Neural progenitor cell (in vitro differentiated cells): ENCODE results near the gene CCNYL1. TPM values are rescaled to one million over a fixed set of nuclear protein-coding genes. Genes with fewer than 3 reads are reported as not detected.

Source experiments
- DNase-seq: peaks from one replicate; pipeline ENCODE4 v3.0.0-alpha.2; 2016; ENCODE audit warnings: low spot score
- H2AFZ ChIP-seq: fragments of 200-600 bp; sonication (generic); replicated peaks from 2 replicates; pipeline ENCODE4 v1.6.1; 2016; ENCODE audit warnings: antibody characterized with exemption
- H3F3A ChIP-seq: fragments of 200-600 bp; sonication (generic); 2 replicates; pipeline ENCODE4 v1.6.1; 2016; ENCODE audit warnings: antibody characterized with exemption, low read depth
- H3K27ac ChIP-seq: fragments of 200-600 bp; sonication (generic); 2 replicates; pipeline ENCODE4 v1.5.1; 2016; ENCODE audit warnings: mild to moderate bottlenecking
- H3K27me3 ChIP-seq: fragments of 200-600 bp; sonication (generic); 2 replicates; pipeline ENCODE4 v1.6.1; 2016; ENCODE audit warnings: mild to moderate bottlenecking, moderate library complexity
- H3K36me3 ChIP-seq: fragments of 200-600 bp; sonication (generic); 2 replicates; pipeline ENCODE4 v1.5.1; 2016
- H3K4me1 ChIP-seq: fragments of 200-600 bp; sonication (generic); 2 replicates; pipeline ENCODE4 v1.6.1; 2016; ENCODE audit warnings: mixed run types
- H3K4me2 ChIP-seq: fragments of 200-600 bp; sonication (generic); 2 replicates; pipeline ENCODE4 v1.6.1; 2016
- H3K4me3 ChIP-seq: fragments of 200-600 bp; sonication (generic); 2 replicates; pipeline ENCODE4 v1.5.1; 2016
- H3K79me2 ChIP-seq: fragments of 200-600 bp; sonication (generic); 2 replicates; pipeline ENCODE4 v1.6.1; 2016; ENCODE audit warnings: low read depth
- H3K9ac ChIP-seq: fragments of 200-600 bp; sonication (generic); 2 replicates; pipeline ENCODE4 v1.6.1; 2016
- H3K9me3 ChIP-seq: fragments of 200-600 bp; sonication (generic); 2 replicates; pipeline ENCODE4 v1.5.1; 2016; ENCODE audit warnings: low read depth
- H4K20me1 ChIP-seq: fragments of 200-600 bp; sonication (generic); 2 replicates; pipeline ENCODE4 v1.6.1; 2016; ENCODE audit warnings: low read depth
- H3K27ac Mint-ChIP-seq: 3 replicates; pipeline ENCODE4 v1.8.0; 2021; ENCODE audit warnings: mixed read lengths
- H3K27me3 Mint-ChIP-seq: 2 replicates; pipeline ENCODE4 v1.8.0; 2022; ENCODE audit warnings: low read depth, mild to moderate bottlenecking, inconsistent platforms, moderate library complexity, mixed read lengths; ENCODE audit not compliant: insufficient read depth
- H3K36me3 Mint-ChIP-seq: 3 replicates; pipeline ENCODE4 v1.8.0; 2021; ENCODE audit warnings: mixed read lengths
- H3K4me1 Mint-ChIP-seq: 3 replicates; pipeline ENCODE4 v1.8.0; 2021; ENCODE audit warnings: mixed read lengths
- H3K4me3 Mint-ChIP-seq: 3 replicates; pipeline ENCODE4 v1.8.0; 2021; ENCODE audit warnings: mild to moderate bottlenecking, moderate library complexity, mixed read lengths
- H3K9me3 Mint-ChIP-seq: 3 replicates; pipeline ENCODE4 v1.8.0; 2020; ENCODE audit warnings: mixed read lengths
- EZH2 ChIP-seq: fragments of 200-600 bp; sonication (generic); IDR thresholded peaks from 2 replicates; pipeline ENCODE4 v1.6.1; 2017; ENCODE audit warnings: antibody characterized with exemption, mild to moderate bottlenecking, moderate library complexity
- EZH2phosphoT487 ChIP-seq: fragments of 200-600 bp; sonication (generic); IDR thresholded peaks from 2 replicates; pipeline ENCODE4 v1.6.1; 2017; ENCODE audit warnings: antibody characterized with exemption
- total RNA-seq: library from RNA; depleted of rRNA; stranded (reverse); fragments of >200 nt; gene quantifications from 2 replicates; pipeline ENCODE4 v1.2.3, GENCODE V29; 2015; ENCODE audit warnings: low replicate concordance
- TF ChIP-seq, protein P1 (sequence below): fragments of 200-600 bp; sonication (generic); IDR thresholded peaks from 2 replicates; pipeline ENCODE4 v1.5.1; 2017; ENCODE audit warnings: antibody characterized with exemption, mild to moderate bottlenecking

The CCNYL1 gene
- total RNA-seq, 1 donor from 2014 or later = 22.0 TPM

DNA sequence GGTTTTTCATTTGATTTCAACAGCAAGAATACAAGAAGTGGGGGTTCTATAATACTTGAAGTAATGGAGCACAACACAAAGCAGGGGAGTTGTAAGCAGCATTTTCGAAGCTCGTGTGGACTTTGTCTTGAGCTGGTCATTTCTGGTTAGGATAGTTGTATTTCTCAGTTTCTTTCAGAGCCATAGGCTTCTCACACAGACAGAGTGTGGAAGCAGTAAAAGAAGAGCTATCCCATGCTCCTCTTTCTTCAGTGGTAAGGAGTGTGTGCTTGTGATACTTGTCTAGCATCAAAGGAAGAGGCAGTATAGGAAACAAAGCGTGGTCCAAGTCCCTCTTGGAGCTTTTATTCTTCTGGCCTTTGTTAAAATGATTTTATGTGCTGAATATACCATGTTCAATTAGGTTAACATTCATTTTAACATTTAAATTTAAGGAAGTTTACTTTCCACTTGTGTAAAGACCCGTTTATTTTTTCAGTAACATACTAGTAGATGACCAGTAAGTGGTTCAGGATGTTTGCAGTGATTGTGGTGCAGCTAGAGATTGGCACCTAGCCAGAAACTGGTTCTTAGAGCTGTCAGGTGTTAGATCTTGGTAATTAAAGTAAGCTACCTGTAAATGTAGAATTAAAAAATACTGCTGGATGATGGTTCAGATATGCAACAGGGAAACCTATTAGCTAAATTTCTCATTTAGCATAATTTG, 14.6 kb downstream of the CCNYL1 start:
- H3K27ac Mint-ChIP-seq = no peak overlapping the region
- H3K27me3 Mint-ChIP-seq = no peaks in the 10 kb centered on the region
- Histone ChIP-seq H3K27me3 (no peaks in the 10 kb centered on the region), H3K4me1 (peaks cover 5% of the 10 kb centered on the region), H3K27ac (peak overlapping the region; percentile 16), H3K4me2 (no peak overlapping the region), H3K79me2 (peaks cover 34% of the 10 kb centered on the region), H3K9me3 (no peaks in the 10 kb centered on the region), H3K36me3 (peaks cover 5% of the 10 kb centered on the region), H3F3A (peaks cover 32% of the 10 kb centered on the region), H2AFZ (no peak overlapping the region), H3K9ac (no peak overlapping the region), H3K4me3 (no peak overlapping the region), H4K20me1 (no peaks in the 10 kb centered on the region)
- H3K9me3 Mint-ChIP-seq = no peaks in the 10 kb centered on the region
- peaks cover 10% of the 10 kb centered on the region for H3K36me3 Mint-ChIP-seq
- no peak for DNase-seq
- TF ChIP-seq, protein P1, sequence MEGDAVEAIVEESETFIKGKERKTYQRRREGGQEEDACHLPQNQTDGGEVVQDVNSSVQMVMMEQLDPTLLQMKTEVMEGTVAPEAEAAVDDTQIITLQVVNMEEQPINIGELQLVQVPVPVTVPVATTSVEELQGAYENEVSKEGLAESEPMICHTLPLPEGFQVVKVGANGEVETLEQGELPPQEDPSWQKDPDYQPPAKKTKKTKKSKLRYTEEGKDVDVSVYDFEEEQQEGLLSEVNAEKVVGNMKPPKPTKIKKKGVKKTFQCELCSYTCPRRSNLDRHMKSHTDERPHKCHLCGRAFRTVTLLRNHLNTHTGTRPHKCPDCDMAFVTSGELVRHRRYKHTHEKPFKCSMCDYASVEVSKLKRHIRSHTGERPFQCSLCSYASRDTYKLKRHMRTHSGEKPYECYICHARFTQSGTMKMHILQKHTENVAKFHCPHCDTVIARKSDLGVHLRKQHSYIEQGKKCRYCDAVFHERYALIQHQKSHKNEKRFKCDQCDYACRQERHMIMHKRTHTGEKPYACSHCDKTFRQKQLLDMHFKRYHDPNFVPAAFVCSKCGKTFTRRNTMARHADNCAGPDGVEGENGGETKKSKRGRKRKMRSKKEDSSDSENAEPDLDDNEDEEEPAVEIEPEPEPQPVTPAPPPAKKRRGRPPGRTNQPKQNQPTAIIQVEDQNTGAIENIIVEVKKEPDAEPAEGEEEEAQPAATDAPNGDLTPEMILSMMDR = no peak
- TF ChIP-seq EZH2 = no peak
- TF ChIP-seq EZH2phosphoT487 = no peak
- no peak overlapping the region for H3K4me3 Mint-ChIP-seq
- H3K4me1 Mint-ChIP-seq = no peaks in the 10 kb centered on the region

DNA sequence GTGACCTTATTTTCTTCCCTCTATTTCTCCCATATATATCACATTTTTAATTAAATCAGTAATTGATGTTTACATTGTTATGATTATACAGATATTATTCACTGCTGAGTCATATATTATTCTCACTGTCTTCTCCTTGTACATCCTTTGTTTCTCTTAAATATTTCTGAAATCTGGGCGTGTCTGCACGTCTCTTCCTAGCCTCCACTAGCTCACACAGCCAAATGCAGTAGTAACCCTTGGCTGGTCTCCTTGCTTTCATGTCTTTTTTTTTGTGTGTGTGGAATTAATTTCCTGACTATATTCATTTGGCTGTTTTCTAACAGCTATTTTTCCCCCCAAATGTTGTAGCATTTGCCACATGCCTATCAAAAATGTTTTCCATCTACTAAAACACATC, 15.8 kb downstream of the CCNYL1 start:
- no peak overlapping the region for H3K4me2 ChIP-seq

DNA sequence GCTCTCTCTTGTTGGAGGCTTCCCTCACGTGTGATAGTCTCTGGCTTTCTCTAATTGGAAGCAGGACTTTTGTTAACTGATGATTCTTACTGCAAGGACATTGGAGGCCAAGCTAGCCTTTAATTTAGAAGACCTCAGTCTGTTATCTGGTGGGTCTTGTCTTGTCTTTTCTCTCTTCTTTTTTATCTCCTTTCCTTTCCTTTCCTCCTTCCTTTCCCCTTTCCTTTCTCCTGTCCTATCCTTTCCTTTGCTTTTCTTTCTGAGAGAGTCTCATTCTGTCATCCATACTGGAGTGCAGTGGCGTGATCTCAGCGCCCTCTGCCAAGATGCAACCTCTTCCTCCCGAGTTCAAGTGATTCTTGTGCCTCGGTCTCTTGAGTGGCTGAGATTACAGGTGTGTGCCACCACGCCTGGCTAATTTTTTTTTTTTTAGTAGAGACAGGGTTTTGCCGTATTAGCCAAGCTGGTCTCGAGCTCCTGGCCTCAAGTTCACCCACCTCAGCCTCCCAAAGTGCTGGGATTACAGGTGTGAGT, 18.1 kb downstream of the CCNYL1 start:
- H3F3A ChIP-seq = peaks cover 46% of the 10 kb centered on the region
- H3K79me2 ChIP-seq = no peaks in the 10 kb centered on the region
- no peak overlapping the region for H3K27ac ChIP-seq
- H3K9ac ChIP-seq = no peak overlapping the region
- H3K9me3 Mint-ChIP-seq = no peaks in the 10 kb centered on the region
- H3K9me3 ChIP-seq = no peaks in the 10 kb centered on the region
- H3K4me1 Mint-ChIP-seq = no peaks in the 10 kb centered on the region
- H3K27ac Mint-ChIP-seq = no peak overlapping the region
- no peak overlapping the region for H2AFZ ChIP-seq
- H3K4me3 Mint-ChIP-seq = no peak overlapping the region
- TF ChIP-seq, protein P1 = no peak
- TF ChIP-seq EZH2 (no peak), EZH2phosphoT487 (no peak)
- no peak overlapping the region for H3K4me3 ChIP-seq
- peaks cover 10% of the 10 kb centered on the region for H3K36me3 ChIP-seq
- no peaks in the 10 kb centered on the region for H3K4me1 ChIP-seq
- H3K36me3 Mint-ChIP-seq = peaks cover 14% of the 10 kb centered on the region
- no peak overlapping the region for H3K4me2 ChIP-seq
- no peak for DNase-seq
- peaks cover 4% of the 10 kb centered on the region for H4K20me1 ChIP-seq
- no peaks in the 10 kb centered on the region for H3K27me3 Mint-ChIP-seq
- no peaks in the 10 kb centered on the region for H3K27me3 ChIP-seq

More for the DNA sequence above, 15.8 kb downstream of the CCNYL1 start:
- no peaks in the 10 kb centered on the region for H3K27me3 ChIP-seq
- H2AFZ ChIP-seq = no peak overlapping the region
- Mint-ChIP-seq H3K36me3 (peaks cover 10% of the 10 kb centered on the region), H3K4me1 (no peaks in the 10 kb centered on the region), H3K27me3 (no peaks in the 10 kb centered on the region), H3K4me3 (no peak overlapping the region), H3K9me3 (no peaks in the 10 kb centered on the region), H3K27ac (no peak overlapping the region)
- no peak for DNase-seq
- TF ChIP-seq, protein P1 = no peak
- TF ChIP-seq EZH2 (no peak), EZH2phosphoT487 (no peak)
- H3K9ac ChIP-seq = no peak overlapping the region
- no peaks in the 10 kb centered on the region for H4K20me1 ChIP-seq
- no peak overlapping the region for H3K4me3 ChIP-seq
- H3K4me1 ChIP-seq = no peaks in the 10 kb centered on the region
- H3K36me3 ChIP-seq = peaks cover 5% of the 10 kb centered on the region
- peaks cover 32% of the 10 kb centered on the region for H3F3A ChIP-seq
- H3K79me2 ChIP-seq = peaks cover 21% of the 10 kb centered on the region
- H3K27ac ChIP-seq = peak overlapping the region; percentile 46
- H3K9me3 ChIP-seq = no peaks in the 10 kb centered on the region
